ENCODE results near the gene ITGB4.

Gene ITGB4

DNA sequence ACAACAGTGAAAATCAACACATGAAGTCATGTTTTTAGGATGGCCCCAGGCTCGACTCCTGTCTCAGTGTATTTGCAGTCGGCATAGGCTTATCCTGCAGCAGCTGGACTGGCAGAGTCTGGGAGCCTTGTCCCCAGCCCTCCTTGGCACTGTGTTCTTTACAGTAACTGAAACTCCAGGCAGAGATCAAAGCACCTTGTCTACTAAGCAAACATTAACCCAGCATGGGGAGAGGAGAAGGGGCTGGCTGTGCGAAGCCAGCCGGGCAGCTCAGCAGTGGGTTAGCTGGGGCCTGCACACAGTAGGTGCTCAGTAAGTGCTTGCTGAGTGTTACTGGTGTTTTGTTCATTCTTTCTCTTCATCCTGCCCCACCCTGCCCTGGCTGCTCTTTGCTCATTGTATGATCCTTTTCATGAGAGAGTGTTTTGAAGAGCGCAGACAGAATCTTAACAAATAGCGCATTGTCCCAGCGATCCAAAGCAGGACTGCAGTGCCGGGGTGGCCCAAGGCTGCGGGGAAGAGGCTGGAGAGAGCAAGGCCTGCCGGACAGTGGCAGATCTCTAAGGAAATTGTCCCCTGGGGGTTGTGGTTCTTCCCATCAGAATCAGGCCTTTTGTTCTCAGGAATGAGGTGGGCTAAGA lies 23.5 kb upstream of the ITGB4 start:
- DNase-seq (ENCODE audit: low read depth): no peak

DNA sequence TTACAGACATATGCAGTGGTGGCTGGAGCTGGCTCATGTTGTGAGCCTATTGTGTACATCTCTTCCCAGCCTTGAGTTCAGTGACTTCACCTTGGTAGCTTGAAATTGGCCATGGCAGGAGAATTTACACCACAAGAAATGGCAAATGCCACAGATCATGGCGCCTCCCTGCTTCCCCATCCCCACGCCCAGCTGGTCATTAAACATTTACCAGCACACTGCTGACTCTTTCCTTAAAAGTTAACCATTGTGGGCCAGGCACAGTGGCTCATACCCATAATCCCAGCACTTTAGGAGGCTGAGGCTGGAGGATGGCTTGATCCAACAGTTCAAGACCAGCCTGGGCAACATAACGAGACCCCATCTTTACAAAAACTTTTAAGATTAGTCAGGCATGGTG lies 22.6 kb upstream of the ITGB4 start:
- DNase-seq (ENCODE audit: low read depth): no peak

- no peak for DNase-seq (ENCODE audit: low read depth)
These were observed 20.0 kb upstream of the ITGB4 start for GRCh38 chr17:75701288-75701687.

- DNase-seq (ENCODE audit: low read depth): no peak
These were observed 18.1 kb upstream of the ITGB4 start for GRCh38 chr17:75703191-75703590.

GRCh38 chr17:75703591-75703990 lies 17.7 kb upstream of the ITGB4 start:
- no peak for DNase-seq (ENCODE audit: low read depth)

DNA sequence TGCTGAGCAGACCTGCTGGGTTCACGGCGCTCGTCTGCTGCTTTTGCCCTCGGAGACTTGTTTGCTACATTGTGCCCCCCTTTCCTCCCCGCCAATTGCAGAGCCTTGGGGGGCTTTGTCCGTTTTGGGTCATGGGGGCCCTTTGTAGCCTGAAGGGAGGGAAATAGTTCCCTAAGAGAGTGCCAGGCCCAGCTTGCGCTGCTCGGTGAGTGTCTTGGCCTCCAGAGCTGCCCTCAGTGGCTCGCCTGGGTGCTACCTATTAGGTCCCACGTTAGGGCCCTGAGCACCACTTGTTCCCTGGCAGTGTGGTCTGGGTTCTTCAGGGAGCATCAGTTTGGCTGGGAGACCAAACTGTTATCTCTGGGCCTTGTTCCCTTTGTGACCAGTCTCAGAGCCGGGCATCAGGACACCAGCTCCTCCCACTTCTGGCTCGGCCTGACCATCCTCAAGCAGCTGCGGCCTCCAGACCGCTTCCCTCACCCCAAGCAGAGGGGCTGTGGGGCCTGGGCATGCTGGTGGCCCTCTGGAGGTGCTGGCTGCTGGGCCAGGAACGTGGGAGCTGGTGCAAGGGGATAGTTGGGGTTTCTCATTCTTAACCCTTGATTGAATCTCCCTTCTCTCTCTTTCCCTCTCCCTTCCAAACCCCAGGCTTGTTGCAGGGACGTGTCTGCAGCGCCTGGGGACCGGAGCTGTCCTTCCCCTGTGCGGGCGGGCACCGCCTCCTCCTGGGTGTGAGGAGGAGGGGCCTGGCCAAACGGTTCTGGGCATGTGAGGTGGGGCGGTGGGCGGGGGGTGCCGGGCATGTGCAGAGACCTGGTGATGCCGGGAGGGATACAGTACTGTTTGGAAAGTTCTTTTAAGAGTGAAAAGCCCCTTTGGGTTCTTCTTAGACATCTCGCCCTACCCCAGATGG lies 16.0 kb upstream of the ITGB4 start:
- DNase-seq (ENCODE audit: low read depth): no peak

GRCh38 chr17:75706042-75706728 lies 15.1 kb upstream of the ITGB4 start:
- DNase-seq (ENCODE audit: low read depth): no peak

DNA sequence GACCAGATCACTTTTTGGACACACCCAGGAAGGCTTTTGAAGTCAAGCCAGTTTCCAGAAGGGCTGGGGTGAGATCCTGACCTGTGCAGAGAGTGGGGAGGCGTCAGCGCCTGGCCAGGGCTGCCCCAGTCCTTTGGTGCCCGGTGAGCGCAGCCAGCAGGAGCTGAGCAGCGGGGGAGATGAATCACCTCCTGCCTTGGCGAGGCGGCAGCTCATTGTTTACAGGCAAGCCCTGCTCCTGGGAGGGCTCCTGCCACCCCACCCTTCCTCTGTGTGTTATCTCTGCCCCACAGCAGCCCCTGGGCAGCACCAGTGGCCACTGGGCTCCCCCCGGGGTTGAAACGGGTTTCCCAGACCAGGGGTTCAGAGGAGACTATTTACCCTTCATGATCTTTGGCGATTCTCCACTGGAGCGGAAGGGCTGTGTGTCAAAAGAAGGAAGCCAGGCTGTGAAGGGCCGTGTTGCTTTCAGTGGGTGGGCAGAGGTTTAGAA lies 14.1 kb upstream of the ITGB4 start:
- no peak for DNase-seq (ENCODE audit: low read depth)

DNA sequence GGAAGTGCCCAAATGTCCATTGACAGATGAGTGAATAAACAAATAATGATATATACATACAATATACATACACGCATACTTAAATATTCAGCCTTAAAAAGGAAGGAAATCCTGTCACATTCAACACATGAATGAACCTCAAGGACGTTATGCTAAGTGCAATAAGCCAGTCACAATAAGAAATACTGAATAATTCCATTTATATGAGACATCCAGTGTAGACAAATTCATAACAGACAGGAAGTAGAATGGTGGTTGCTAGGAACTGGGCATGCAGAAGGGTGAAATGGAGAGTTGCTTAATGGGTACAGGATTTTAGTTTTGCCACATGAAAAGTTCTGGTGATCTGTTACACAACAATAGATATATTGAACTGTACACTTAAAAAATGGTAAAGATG lies 8.8 kb upstream of the ITGB4 start:
- DNase-seq (ENCODE audit: low read depth): no peak

- no peak for DNase-seq (ENCODE audit: low read depth)
These were observed 1.5 kb upstream of the ITGB4 start for GRCh38 chr17:75719732-75720131.

DNA sequence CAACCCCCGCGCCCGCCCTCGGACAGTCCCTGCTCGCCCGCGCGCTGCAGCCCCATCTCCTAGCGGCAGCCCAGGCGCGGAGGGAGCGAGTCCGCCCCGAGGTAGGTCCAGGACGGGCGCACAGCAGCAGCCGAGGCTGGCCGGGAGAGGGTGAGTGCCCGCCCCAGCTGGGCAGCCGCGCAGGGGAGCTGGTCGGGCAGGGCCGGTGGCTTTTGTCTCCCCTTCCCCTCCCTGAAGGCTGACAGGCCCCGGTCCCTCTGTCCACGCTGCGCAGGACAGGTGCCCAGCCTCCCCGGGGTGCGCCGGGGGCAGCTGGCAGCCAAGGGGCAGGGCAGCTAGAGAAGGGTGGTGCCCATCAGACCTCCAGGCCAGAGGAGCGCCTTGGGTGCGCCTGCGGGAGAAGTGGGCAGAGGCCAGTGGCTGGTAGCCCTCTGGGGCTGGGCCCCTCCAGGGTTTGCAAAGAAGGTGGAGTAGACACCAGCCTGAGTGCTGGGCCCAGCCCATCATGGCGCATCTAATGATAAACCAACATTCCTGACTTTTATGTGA lies 278 bp downstream of the ITGB4 start:
- no peak for DNase-seq (ENCODE audit: low read depth)

DNA sequence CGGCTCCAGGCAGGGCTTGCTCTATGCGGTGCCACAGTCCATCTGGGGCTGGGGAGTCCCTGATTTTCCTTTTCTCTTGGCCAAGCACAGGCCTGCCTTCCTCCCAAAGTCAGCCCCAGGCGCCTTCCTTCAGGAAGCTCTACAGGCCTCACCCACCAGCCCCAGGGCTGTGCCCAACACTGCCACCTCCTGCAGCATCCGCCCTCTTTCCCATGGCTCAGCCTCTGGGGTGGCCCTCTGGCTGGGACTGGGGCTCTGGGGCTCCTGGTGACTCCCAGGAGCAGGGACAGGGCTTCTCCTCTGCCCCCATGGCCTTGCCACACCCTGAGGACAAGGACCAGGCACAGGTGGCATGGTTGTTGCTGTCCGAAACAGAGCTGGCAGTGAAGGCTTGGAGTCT lies 817 bp downstream of the ITGB4 start:
- DNase-seq (ENCODE audit: low read depth): no peak

DNA sequence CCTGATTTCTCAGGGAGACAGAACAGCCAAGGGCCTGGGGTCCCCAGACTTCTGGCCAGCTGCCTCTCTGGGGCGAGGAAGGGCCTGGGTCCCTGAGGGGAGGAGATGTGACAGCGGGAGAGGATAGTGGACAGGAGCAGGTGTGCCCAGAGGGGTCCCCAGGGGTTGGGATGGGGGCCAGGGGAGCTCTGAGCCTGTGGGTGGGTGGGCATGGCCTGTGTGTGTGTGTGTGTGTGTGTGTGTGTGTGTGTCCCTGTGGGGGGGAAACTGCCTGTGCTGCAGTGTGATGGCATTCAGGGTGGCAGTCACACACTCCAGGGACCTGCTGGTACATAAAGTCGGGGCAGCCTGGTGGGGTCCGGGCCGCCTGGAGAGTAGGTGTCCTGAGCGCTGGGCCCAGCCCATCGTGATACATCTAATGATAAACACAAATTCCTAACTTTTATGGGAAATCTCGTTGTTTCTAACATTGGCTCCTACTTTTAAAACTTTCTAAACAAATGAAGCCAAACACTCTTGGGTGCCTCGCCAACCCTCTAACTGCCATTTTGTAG lies 1.4 kb downstream of the ITGB4 start:
- DNase-seq (ENCODE audit: low read depth): no peak

- DNase-seq (ENCODE audit: low read depth): no peak
These were observed 2.1 kb downstream of the ITGB4 start for GRCh38 chr17:75723171-75723930.

DNA sequence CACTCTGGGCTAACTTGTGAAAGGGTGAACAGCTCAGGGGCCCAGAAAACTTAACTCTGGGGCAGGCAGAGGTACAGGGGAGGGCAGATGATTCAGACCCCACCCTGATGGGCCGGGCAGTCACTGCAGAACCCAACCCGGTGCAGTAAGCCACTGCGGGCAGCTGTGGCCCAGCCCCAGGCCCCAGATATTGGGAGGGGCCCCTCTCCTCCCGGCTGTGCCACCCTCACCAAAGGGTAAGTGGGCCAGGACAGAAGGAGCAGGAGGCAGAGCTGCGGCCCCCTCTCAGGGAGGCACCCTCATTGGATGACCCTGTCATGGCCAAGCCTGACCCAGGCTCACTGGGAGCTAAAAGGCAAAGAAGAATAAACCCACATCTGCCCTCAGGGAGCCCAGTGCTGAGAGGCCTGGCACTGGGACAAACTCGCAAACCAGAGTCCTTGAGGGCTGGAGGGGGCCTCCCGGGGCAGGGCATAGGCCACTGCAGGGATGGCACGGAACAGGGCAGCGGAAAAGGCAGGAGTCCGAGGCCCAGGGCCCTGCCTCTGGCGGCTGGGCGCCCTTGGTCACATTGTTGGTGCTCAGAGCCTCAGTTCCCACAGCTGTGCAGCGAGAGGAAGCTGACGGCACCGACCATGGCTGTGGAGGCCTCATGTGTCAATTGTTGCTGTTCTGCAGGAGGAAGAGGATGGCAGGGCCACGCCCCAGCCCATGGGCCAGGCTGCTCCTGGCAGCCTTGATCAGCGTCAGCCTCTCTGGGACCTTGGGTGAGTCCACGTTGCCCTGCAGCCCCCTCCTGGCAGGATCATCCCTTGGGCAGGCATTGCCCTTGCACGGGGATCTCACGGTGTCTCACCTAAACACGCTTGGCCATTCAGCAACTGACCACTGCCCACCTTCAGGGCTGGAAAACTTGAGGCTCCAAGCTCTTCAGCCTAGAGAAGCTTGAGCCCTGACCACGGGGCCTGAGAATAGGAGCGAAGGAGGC lies 3.1 kb downstream of the ITGB4 start:
- DNase-seq (ENCODE audit: low read depth): no peak

DNA sequence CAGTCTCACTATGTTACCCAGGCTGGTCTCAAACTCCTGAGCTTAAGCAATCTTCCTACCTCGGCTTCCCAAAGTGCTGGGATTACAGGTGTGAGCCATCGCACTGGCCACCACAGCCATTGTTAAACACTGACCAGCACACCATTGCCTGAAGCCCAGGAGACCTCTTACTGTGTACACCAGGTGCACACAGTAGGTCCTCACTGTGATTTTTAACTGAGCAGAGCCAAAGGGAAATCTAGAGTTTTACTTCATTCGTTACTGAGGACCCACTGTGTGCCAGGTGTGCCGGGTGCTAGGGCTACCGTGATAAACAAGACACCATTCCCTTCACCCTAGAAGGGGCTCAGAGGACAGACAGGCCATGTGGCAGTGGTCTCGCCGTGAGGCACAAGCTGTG lies 4.2 kb downstream of the ITGB4 start:
- no peak for DNase-seq (ENCODE audit: low read depth)

GRCh38 chr17:75727391-75727790 lies 6.1 kb downstream of the ITGB4 start:
- DNase-seq (ENCODE audit: low read depth): no peak

DNA sequence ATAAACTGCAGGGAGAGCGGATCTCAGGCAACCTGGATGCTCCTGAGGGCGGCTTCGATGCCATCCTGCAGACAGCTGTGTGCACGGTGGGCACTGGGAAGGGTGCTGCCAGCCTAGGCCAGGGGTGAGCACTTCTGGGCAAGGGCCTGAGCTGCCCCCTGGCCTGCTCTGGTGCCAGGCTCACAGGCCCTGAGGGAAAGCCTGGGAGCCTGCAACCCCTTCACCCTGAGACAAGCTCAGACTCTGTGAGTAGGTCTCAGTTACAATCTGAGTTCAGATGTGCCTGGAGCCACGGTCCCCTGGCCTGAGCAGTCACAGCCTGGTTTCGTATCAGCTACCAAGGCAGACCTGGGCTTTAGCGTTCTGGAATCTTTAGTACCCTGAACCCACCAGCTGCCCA lies 8.1 kb downstream of the ITGB4 start:
- DNase-seq (ENCODE audit: low read depth): no peak

- no peak for DNase-seq (ENCODE audit: low read depth)
These were observed 8.8 kb downstream of the ITGB4 start for GRCh38 chr17:75730065-75730464.

DNA sequence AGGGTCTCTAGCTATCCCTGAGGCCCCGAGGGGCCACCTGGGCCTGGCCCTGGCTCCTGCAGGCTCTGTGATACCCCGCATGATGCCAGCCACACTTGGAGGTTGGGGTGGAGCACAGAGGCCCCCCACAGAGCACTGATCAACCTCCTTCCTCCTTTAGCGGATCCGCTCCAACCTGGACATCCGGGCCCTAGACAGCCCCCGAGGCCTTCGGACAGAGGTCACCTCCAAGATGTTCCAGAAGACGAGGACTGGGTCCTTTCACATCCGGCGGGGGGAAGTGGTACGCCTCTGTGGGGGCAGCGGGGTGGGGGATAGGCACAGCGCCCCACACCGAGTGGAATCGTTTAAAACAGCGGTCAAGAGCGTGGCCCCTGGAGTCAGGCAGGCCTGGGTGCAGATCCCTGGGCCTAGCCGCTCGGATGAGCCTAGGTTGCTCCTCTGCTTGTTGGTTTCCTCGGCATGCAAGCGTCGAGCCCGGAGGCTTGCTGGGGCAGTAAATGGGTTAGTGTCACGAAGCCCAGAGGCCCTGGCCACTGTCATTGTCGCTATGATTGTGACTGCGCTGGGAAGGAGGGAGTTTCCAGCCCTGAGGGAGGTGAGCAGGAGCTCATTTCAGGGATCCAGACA lies 9.9 kb downstream of the ITGB4 start:
- DNase-seq (ENCODE audit: low read depth): no peak

Measured in stimulated activated CD8-positive, alpha-beta memory T cell treated with anti-CD3 and anti-CD28 coated beads, Interleukin-12 subunit alpha, Interleukin-12 subunit beta, amount 100 ng/mL, for 1 hour (primary cell).